ENCODE data around the gene CLDND1. TPM values are rescaled to one million over a fixed set of nuclear protein-coding genes. Genes with fewer than 3 reads are reported as not detected.

The CLDND1 gene
- total RNA-seq, 1 donor from 2014 or later = 118 TPM

DNA sequence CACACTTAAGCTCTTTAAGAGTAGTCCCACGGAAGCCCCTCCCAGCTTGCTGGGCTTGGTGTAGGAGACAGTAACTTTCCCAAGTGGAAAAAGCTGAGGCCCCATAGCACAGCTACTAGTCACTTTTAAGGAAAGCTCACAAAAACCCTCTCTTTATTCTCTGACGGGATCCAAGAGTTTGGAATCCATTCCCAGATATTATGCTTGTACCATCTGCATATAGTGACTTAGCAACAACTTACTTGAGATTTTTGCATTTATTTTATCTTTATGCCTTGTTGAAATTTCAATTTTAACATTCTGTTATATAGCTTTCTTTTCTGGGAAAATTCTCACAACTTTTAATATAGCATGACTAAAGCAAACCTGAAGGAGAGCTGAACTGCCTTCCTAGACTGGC lies 28.5 kb upstream of the CLDND1 start:
- Mint-ChIP-seq H3K36me3 (ENCODE audit: low read depth, unreplicated experiment) (no peaks in the 10 kb centered on the region), H3K4me1 (ENCODE audit: unreplicated experiment) (peaks cover 14% of the 10 kb centered on the region), H3K4me3 (ENCODE audit: unreplicated experiment) (no peak overlapping the region), H3K9me3 (ENCODE audit: unreplicated experiment) (no peaks in the 10 kb centered on the region), H3K27me3 (ENCODE audit: unreplicated experiment) (peaks cover 5% of the 10 kb centered on the region), H3K27ac (ENCODE audit: unreplicated experiment) (no peak overlapping the region)
- TF ChIP-seq, protein P1, sequence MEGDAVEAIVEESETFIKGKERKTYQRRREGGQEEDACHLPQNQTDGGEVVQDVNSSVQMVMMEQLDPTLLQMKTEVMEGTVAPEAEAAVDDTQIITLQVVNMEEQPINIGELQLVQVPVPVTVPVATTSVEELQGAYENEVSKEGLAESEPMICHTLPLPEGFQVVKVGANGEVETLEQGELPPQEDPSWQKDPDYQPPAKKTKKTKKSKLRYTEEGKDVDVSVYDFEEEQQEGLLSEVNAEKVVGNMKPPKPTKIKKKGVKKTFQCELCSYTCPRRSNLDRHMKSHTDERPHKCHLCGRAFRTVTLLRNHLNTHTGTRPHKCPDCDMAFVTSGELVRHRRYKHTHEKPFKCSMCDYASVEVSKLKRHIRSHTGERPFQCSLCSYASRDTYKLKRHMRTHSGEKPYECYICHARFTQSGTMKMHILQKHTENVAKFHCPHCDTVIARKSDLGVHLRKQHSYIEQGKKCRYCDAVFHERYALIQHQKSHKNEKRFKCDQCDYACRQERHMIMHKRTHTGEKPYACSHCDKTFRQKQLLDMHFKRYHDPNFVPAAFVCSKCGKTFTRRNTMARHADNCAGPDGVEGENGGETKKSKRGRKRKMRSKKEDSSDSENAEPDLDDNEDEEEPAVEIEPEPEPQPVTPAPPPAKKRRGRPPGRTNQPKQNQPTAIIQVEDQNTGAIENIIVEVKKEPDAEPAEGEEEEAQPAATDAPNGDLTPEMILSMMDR (IDR thresholded peaks at IDR 0.05; ENCODE audit: unreplicated experiment) = no peak
- no peak for DNase-seq (ENCODE audit: low spot score)

DNA sequence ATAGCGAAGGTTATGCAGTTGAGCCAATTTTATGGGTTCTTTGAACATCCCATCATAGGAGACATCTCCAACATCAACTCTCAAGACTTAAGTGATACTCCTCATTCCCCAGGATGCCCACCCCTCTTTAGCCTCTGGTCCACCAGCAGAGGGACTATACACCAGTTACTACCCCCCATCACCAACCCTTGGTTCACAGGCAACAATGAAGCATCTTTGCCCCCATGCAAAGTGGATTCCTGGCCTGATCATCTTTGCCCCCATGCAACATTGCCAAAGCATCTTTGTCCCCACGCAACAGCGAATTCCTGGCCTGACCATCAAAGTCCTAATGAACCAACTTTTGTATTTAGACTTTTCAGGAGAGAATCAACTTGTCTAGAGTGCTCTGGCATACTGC lies 28.1 kb upstream of the CLDND1 start:
- H3K9me3 Mint-ChIP-seq (ENCODE audit: unreplicated experiment) = no peaks in the 10 kb centered on the region
- no peaks in the 10 kb centered on the region for H3K36me3 Mint-ChIP-seq (ENCODE audit: low read depth, unreplicated experiment)
- DNase-seq (ENCODE audit: low spot score) = no peak
- TF ChIP-seq, protein P1 (IDR thresholded peaks at IDR 0.05; ENCODE audit: unreplicated experiment) = no peak
- peaks cover 5% of the 10 kb centered on the region for H3K27me3 Mint-ChIP-seq (ENCODE audit: unreplicated experiment)
- H3K4me1 Mint-ChIP-seq (ENCODE audit: unreplicated experiment) = peaks cover 14% of the 10 kb centered on the region
- H3K4me3 Mint-ChIP-seq (ENCODE audit: unreplicated experiment) = no peak overlapping the region
- H3K27ac Mint-ChIP-seq (ENCODE audit: unreplicated experiment) = no peak overlapping the region

DNA sequence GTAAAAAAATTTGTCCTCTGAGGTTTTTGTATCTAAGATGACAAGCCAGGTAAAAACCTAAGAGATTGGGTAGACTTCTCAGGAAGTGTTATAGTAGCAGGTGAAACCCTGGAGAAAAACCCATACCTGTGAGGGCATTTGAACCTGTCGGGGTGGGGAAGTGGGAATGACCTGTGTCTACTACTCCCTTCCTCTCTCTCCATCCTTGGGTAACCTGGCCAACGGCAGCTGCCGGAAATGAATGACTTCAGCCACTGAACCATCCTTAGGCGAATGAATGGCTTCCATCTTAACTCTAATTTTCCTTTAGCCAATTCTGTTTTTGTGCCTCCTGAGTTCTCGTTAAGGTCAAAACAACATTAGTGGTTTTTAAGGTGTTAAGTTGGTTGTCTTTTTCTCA lies 25.8 kb upstream of the CLDND1 start:
- H3K4me3 Mint-ChIP-seq (ENCODE audit: unreplicated experiment) = no peak overlapping the region
- no peak overlapping the region for H3K27ac Mint-ChIP-seq (ENCODE audit: unreplicated experiment)

DNA sequence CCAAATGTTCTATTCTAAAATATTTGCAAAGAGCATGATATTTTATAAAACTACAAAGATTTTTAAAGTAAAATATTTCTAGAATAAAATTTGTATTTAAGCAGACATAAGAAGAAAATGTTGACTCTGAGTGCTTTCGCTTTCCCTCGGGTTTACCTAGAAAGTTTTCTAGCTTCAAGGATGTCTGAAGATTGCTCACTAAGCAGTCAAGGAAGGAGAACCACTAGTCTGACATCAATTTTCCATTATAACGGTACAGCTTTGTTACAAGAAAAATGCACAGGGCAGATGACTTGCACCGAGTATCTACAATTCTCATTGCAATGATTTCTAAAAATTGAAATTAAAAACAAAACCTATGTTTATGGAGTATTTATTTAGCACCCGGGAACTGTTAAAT lies 23.2 kb upstream of the CLDND1 start:
- DNase-seq (ENCODE audit: low spot score) = no peak
- TF ChIP-seq, protein P1 (IDR thresholded peaks at IDR 0.05; ENCODE audit: unreplicated experiment) = no peak
- H3K4me1 Mint-ChIP-seq (ENCODE audit: unreplicated experiment) = no peaks in the 10 kb centered on the region
- H3K27me3 Mint-ChIP-seq (ENCODE audit: unreplicated experiment) = no peaks in the 10 kb centered on the region
- no peaks in the 10 kb centered on the region for H3K9me3 Mint-ChIP-seq (ENCODE audit: unreplicated experiment)
- no peaks in the 10 kb centered on the region for H3K36me3 Mint-ChIP-seq (ENCODE audit: low read depth, unreplicated experiment)
- H3K4me3 Mint-ChIP-seq (ENCODE audit: unreplicated experiment) = no peak overlapping the region
- no peak overlapping the region for H3K27ac Mint-ChIP-seq (ENCODE audit: unreplicated experiment)

More for the DNA sequence above, 25.8 kb upstream of the CLDND1 start:
- TF ChIP-seq, protein P1 (IDR thresholded peaks at IDR 0.05; ENCODE audit: unreplicated experiment) = no peak
- H3K4me1 Mint-ChIP-seq (ENCODE audit: unreplicated experiment) = peaks cover 6% of the 10 kb centered on the region
- no peaks in the 10 kb centered on the region for H3K36me3 Mint-ChIP-seq (ENCODE audit: low read depth, unreplicated experiment)
- peaks cover 3% of the 10 kb centered on the region for H3K27me3 Mint-ChIP-seq (ENCODE audit: unreplicated experiment)
- DNase-seq (ENCODE audit: low spot score) = no peak
- H3K9me3 Mint-ChIP-seq (ENCODE audit: unreplicated experiment) = no peaks in the 10 kb centered on the region

DNA sequence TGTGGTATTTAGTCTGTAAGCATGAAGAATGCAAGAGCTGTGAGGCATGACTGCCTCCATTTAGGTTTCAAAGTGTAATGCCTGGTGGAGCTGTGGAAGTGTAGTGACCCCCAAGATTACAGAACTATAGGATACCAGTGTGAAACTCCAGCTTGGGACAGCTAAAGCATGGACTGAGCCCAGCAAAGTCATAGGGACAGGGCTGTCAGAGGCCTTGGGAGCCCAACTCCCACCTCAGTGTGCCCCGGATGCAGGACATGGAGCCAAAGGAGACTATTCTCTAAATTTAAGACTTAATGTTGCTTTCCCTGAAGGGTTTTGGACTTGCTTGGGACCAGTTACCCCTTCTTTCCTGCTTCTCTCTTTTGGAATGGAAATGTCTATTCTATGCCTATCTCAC lies 19.9 kb upstream of the CLDND1 start:
- H3K9me3 Mint-ChIP-seq (ENCODE audit: unreplicated experiment) = no peaks in the 10 kb centered on the region

More for the DNA sequence above, 19.9 kb upstream of the CLDND1 start:
- H3K36me3 Mint-ChIP-seq (ENCODE audit: low read depth, unreplicated experiment) = no peaks in the 10 kb centered on the region
- DNase-seq (ENCODE audit: low spot score) = no peak
- TF ChIP-seq, protein P1 (IDR thresholded peaks at IDR 0.05; ENCODE audit: unreplicated experiment) = no peak
- no peak overlapping the region for H3K27ac Mint-ChIP-seq (ENCODE audit: unreplicated experiment)
- H3K4me1 Mint-ChIP-seq (ENCODE audit: unreplicated experiment) = no peaks in the 10 kb centered on the region
- no peaks in the 10 kb centered on the region for H3K27me3 Mint-ChIP-seq (ENCODE audit: unreplicated experiment)
- H3K4me3 Mint-ChIP-seq (ENCODE audit: unreplicated experiment) = no peak overlapping the region
